ENCODE results near the gene SMYD3. TPM values are rescaled to one million over a fixed set of nuclear protein-coding genes. Genes with fewer than 3 reads are reported as not detected.

The SMYD3 gene
- total RNA-seq, 1 donor from 2014 or later: 31.9 TPM

DNA sequence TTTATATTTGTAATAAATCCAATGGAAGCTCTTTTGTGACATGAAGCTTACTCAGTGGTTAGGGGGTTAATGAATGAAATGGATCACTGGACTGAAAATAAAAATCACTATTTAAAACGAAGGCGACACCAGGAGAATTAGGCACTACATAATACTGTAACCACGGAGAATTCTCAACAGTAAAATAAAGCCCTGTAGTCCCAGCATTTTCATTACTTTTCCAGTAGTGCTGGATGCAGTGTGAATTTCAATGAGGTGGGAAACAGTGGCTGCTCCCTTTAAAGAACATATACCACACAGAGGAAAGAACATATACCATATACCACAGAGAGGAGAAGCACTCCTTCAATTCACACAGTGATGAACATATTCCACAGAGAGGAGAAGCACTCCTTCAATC is 275.0 kb downstream of the SMYD3 start:
- Mint-ChIP-seq H3K9me3 (ENCODE audit: low read depth) (no peaks in the 10 kb centered on the region), H3K4me1 (ENCODE audit: low read depth) (no peaks in the 10 kb centered on the region), H3K27ac (no peak overlapping the region), H3K27me3 (no peaks in the 10 kb centered on the region), H3K36me3 (ENCODE audit: insufficient read depth) (no peaks in the 10 kb centered on the region), H3K4me3 (ENCODE audit: low read depth) (no peak overlapping the region)
- TF ChIP-seq, protein P1, sequence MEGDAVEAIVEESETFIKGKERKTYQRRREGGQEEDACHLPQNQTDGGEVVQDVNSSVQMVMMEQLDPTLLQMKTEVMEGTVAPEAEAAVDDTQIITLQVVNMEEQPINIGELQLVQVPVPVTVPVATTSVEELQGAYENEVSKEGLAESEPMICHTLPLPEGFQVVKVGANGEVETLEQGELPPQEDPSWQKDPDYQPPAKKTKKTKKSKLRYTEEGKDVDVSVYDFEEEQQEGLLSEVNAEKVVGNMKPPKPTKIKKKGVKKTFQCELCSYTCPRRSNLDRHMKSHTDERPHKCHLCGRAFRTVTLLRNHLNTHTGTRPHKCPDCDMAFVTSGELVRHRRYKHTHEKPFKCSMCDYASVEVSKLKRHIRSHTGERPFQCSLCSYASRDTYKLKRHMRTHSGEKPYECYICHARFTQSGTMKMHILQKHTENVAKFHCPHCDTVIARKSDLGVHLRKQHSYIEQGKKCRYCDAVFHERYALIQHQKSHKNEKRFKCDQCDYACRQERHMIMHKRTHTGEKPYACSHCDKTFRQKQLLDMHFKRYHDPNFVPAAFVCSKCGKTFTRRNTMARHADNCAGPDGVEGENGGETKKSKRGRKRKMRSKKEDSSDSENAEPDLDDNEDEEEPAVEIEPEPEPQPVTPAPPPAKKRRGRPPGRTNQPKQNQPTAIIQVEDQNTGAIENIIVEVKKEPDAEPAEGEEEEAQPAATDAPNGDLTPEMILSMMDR (IDR thresholded peaks at IDR 0.05; ENCODE audit: unreplicated experiment): no peak
- no peak for DNase-seq (ENCODE audit: low spot score, unreplicated experiment)

DNA sequence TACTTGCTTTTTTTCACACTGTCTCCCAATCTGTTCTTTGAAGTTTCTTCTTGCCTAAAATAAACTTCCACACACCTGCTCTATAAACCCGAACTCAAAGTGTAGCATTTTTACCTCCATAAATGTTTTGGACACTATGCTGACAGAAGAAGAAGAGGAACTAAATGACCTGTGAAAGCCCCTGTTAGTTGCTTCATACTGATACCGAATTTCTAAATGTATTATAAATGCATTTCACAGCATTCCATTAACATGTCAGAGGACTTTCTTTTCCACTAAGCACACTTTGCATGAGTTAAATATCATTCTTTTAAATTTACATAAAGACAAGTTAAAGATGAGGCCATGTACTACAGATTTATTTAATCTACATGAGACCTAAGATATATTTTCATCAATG is 281.0 kb downstream of the SMYD3 start:
- TF ChIP-seq, protein P1 (IDR thresholded peaks at IDR 0.05; ENCODE audit: unreplicated experiment): no peak
- no peaks in the 10 kb centered on the region for H3K4me1 Mint-ChIP-seq (ENCODE audit: low read depth)
- no peaks in the 10 kb centered on the region for H3K36me3 Mint-ChIP-seq (ENCODE audit: insufficient read depth)
- no peak for DNase-seq (ENCODE audit: low spot score, unreplicated experiment)
- H3K27me3 Mint-ChIP-seq: no peaks in the 10 kb centered on the region
- H3K4me3 Mint-ChIP-seq (ENCODE audit: low read depth): no peak overlapping the region
- H3K9me3 Mint-ChIP-seq (ENCODE audit: low read depth): no peaks in the 10 kb centered on the region
- H3K27ac Mint-ChIP-seq: no peak overlapping the region

DNA sequence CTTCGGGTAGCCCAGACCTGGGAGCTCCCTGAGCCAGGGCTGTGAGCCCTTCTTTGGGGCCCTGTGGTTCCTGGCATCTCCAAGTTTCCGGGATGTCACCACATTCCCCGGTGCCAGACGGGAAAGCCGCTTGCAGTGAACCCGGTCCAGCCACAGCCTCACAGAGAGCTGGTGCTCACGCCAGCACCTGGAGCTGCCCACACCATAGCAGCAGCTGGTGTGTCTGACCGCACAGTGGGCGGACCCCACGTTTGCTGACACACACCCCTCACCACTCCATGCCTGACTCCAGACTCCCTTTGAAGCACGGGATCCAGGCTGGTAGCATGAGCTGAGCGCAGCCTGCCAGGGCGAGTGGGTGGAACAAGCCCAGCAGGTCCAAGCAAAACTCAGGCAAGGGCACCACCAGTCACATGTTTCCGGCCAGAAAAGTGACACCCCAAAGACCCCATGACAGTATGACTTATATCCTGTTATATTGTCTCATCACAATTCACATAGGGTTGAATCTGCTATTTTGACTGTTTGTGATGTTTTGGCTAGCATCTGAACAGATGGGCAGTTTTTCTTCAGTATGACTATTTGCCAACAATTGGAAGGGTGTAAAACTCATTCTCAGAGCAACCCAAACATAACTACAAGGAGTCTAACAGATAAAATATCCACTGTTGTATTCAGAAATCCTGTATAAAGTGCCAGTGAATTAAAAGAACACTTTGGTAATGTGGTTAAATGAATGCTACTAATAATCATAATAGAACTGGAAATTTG is 285.4 kb downstream of the SMYD3 start:
- TF ChIP-seq, protein P1 (IDR thresholded peaks at IDR 0.05; ENCODE audit: unreplicated experiment): no peak
- H3K27ac Mint-ChIP-seq: no peak overlapping the region
- H3K27me3 Mint-ChIP-seq: no peaks in the 10 kb centered on the region
- DNase-seq (ENCODE audit: low spot score, unreplicated experiment): no peak
- H3K4me3 Mint-ChIP-seq (ENCODE audit: low read depth): no peak overlapping the region
- no peaks in the 10 kb centered on the region for H3K9me3 Mint-ChIP-seq (ENCODE audit: low read depth)
- H3K36me3 Mint-ChIP-seq (ENCODE audit: insufficient read depth): peaks cover 2% of the 10 kb centered on the region
- peaks cover 6% of the 10 kb centered on the region for H3K4me1 Mint-ChIP-seq (ENCODE audit: low read depth)

DNA sequence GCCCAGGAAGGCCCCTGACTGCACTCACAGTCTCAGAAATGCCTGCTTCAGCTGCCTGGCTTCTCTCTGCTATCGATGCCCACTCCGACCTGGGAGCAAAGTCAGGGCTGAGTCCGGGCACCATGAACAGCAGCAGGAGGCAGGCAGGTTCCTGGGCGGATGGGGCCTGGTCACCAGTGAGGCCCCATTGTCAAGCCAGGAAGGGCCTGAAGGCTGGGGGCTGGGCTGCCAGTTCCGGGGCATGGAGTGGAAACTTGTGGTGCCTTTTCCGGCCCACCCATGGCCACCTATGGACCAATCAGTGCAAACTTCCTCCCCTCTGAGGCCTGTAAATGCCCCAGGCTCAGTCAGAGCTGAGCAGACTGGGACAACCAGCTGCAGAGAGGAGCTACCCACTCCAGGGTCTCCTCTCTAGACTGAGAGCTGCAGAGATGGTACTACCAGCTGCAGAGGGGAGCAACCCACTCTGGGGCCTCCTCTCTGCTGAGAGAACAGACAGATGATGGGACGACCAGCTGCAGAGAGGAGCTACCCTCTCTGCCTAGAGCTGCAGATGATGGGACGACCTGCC is 286.5 kb downstream of the SMYD3 start:
- TF ChIP-seq, protein P1 (IDR thresholded peaks at IDR 0.05; ENCODE audit: unreplicated experiment): no peak
- H3K9me3 Mint-ChIP-seq (ENCODE audit: low read depth): no peaks in the 10 kb centered on the region
- H3K27me3 Mint-ChIP-seq: no peaks in the 10 kb centered on the region
- H3K4me3 Mint-ChIP-seq (ENCODE audit: low read depth): no peak overlapping the region
- H3K27ac Mint-ChIP-seq: no peak overlapping the region
- no peak for DNase-seq (ENCODE audit: low spot score, unreplicated experiment)
- H3K4me1 Mint-ChIP-seq (ENCODE audit: low read depth): peaks cover 6% of the 10 kb centered on the region
- H3K36me3 Mint-ChIP-seq (ENCODE audit: insufficient read depth): peaks cover 2% of the 10 kb centered on the region

DNA sequence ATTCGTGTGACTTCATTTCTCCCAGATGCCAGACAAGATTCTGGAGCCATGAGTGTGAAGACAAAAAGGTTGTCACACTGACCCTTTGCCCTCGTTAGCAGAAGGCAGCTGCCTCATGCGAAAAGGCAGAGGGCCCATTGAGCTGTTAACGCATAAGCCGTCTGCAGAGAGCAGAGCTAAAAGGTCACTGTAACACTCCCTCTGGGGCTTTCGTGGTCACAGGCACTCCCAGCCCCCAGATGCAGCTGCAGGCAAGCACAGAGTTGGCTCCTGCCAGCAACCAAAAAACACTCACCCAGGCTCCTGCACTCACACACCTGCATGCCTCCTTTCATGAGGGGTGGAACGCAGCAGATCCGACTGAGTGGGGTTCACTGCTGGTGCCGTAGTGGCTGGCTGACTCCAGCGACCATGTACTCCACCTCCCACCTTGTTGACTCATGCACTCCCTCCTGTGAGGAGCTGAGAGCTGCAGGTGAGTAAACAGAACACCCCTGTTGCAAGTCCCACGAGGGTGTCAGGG is 287.5 kb downstream of the SMYD3 start:
- Mint-ChIP-seq H3K36me3 (ENCODE audit: insufficient read depth) (peaks cover 2% of the 10 kb centered on the region), H3K9me3 (ENCODE audit: low read depth) (no peaks in the 10 kb centered on the region)
- DNase-seq (ENCODE audit: low spot score, unreplicated experiment): no peak

More for the DNA sequence above, 287.5 kb downstream of the SMYD3 start:
- TF ChIP-seq, protein P1 (IDR thresholded peaks at IDR 0.05; ENCODE audit: unreplicated experiment): no peak
- Mint-ChIP-seq H3K27ac (peak overlapping the region; percentile 62), H3K4me3 (ENCODE audit: low read depth) (no peak overlapping the region), H3K27me3 (no peaks in the 10 kb centered on the region), H3K4me1 (ENCODE audit: low read depth) (peaks cover 6% of the 10 kb centered on the region)

Data from progenitor cell of endocrine pancreas (in vitro differentiated cells).